Liver (tissue), 9 donors: Measurements from ENCODE around the gene ENOX2. TPM values are rescaled to one million over a fixed set of nuclear protein-coding genes. Genes with fewer than 3 reads are reported as not detected.

Experiments
- DNase-seq: peaks from one replicate; pipeline ENCODE4 v3.0.0-alpha.2; 2017; ENCODE audit warnings: low spot score
- H3K27ac ChIP-seq, 2 donors: one replicate each; pipeline ENCODE4 v1.7.0; 2013; ENCODE audit warnings: inconsistent platforms in 2 of 2, low read length in 2 of 2, control low read depth in 1 of 2, low read depth in 1 of 2, mild to moderate bottlenecking in 1 of 2
- H3K27me3 ChIP-seq, 4 donors: one replicate each; pipeline versions ENCODE4 v1.6.1 to v1.7.0; 2013; ENCODE audit warnings: low read length in 3 of 4, inconsistent platforms in 1 of 4, mild to moderate bottlenecking in 1 of 4, moderate library complexity in 1 of 4; ENCODE audit not compliant: control insufficient read depth in 4 of 4, insufficient read depth in 4 of 4
- H3K36me3 ChIP-seq, 4 donors: one replicate each; pipeline versions ENCODE4 v1.6.1 to v1.7.0; 2013; ENCODE audit warnings: low read length in 3 of 4, mild to moderate bottlenecking in 3 of 4, low read depth in 1 of 4, moderate library complexity in 1 of 4; ENCODE audit not compliant: control insufficient read depth in 4 of 4, insufficient read depth in 3 of 4
- H3K4me1 ChIP-seq, 4 donors: one replicate each; pipeline versions ENCODE4 v1.6.1 to v1.7.0; 2013; ENCODE audit warnings: low read length in 3 of 4, mild to moderate bottlenecking in 3 of 4, moderate library complexity in 1 of 4; ENCODE audit not compliant: control insufficient read depth in 4 of 4, insufficient read depth in 4 of 4
- H3K4me3 ChIP-seq, 3 donors: one replicate each; pipeline versions ENCODE4 v1.6.1 to v1.7.0; 2013; ENCODE audit warnings: low read length in 3 of 3, control low read depth in 1 of 3, low read depth in 1 of 3, mild to moderate bottlenecking in 1 of 3
- H3K9ac ChIP-seq, 2 donors: one replicate each; pipeline ENCODE4 v1.7.0; 2013; ENCODE audit warnings: low read length in 2 of 2, mild to moderate bottlenecking in 2 of 2, moderate library complexity in 2 of 2, control low read depth in 1 of 2, low read depth in 1 of 2
- H3K9me3 ChIP-seq, 4 donors: one replicate each; pipeline versions ENCODE4 v1.6.1 to v1.7.0; 2013; ENCODE audit warnings: low read length in 3 of 4; ENCODE audit not compliant: control insufficient read depth in 4 of 4
- EGR1 ChIP-seq, 2 donors: IDR thresholded peaks; 2 replicates each; pipeline ENCODE4 v1.6.1; 2016 to 2018; ENCODE audit warnings: antibody characterized with exemption in 2 of 2, low read depth in 2 of 2
- FOXA1 ChIP-seq: IDR thresholded peaks from 2 replicates; pipeline ENCODE4 v1.6.1; 2016; ENCODE audit warnings: antibody characterized with exemption
- FOXA2 ChIP-seq: IDR thresholded peaks from 2 replicates; pipeline ENCODE4 v1.6.1; 2016; ENCODE audit warnings: antibody characterized with exemption
- HNF4A ChIP-seq, 2 donors: conservative IDR thresholded peaks; 2 replicates each; pipeline ENCODE4 v1.6.1; 2016; ENCODE audit warnings: antibody characterized with exemption in 2 of 2, mild to moderate bottlenecking in 2 of 2
- HNF4G ChIP-seq: IDR thresholded peaks from 2 replicates; pipeline ENCODE4 v1.6.1; 2016; ENCODE audit warnings: antibody characterized with exemption
- JUND ChIP-seq, 2 donors: IDR thresholded peaks; 2 replicates each; pipeline ENCODE4 v1.6.1; 2016; ENCODE audit warnings: antibody characterized with exemption in 2 of 2
- MAX ChIP-seq: IDR thresholded peaks from 2 replicates; pipeline ENCODE4 v1.6.1; 2016; ENCODE audit warnings: antibody characterized with exemption
- NR2F2 ChIP-seq: IDR thresholded peaks from 2 replicates; pipeline ENCODE4 v1.6.1; 2016; ENCODE audit warnings: antibody characterized with exemption
- RXRA ChIP-seq, 2 donors: IDR thresholded peaks; 2 replicates each; pipeline ENCODE4 v1.6.1; 2017 to 2018; ENCODE audit warnings: antibody characterized with exemption in 2 of 2, mild to moderate bottlenecking in 1 of 2
- SP1 ChIP-seq: IDR thresholded peaks from 2 replicates; pipeline ENCODE4 v1.6.1; 2018; ENCODE audit warnings: antibody characterized with exemption, mild to moderate bottlenecking
- TAF1 ChIP-seq: conservative IDR thresholded peaks from 2 replicates; pipeline ENCODE4 v1.6.1; 2016; ENCODE audit warnings: antibody characterized with exemption, mild to moderate bottlenecking
- YY1 ChIP-seq: IDR thresholded peaks from 2 replicates; pipeline ENCODE4 v1.6.1; 2016; ENCODE audit warnings: antibody characterized with exemption, mild to moderate bottlenecking
- ZBTB33 ChIP-seq: IDR thresholded peaks from 2 replicates; pipeline ENCODE4 v1.6.1; 2016; ENCODE audit warnings: antibody characterized with exemption
- WGBS: extraction: QIAGEN DNeasy Blood & Tissue Kit; methylation state at CpG from one replicate; pipeline ENCODE4 v1.1.7; 2013; 5-methylcytosine and 5-hydroxymethylcytosine counted together
- polyA plus RNA-seq, 2 donors: library from polyadenylated mRNA; stranded (reverse) in 1 of 2; unstranded in 1 of 2; fragments of 200-250 nt in 1 of 2; fragments of >200 nt in 1 of 2; fragmentation: Nextera tagmentation in 1 of 2; extraction: Ambion mirVana in 1 of 2; gene quantifications; one replicate each; pipeline versions ENCODE4 v1.2.1 to v1.2.3, GENCODE V29; 2013 to 2015
- total RNA-seq, 2 donors: library from RNA; depleted of rRNA; stranded (reverse); fragments of >200 nt; gene quantifications; one replicate each; pipeline ENCODE4 v1.2.3, GENCODE V29; 2014
- TF ChIP-seq, protein P1 (sequence below): IDR thresholded peaks from 2 replicates; pipeline ENCODE4 v1.6.1; 2016; ENCODE audit warnings: antibody characterized with exemption, mild to moderate bottlenecking
- TF ChIP-seq, protein P2 (sequence below): fragments of 150-350 bp; IDR thresholded peaks from 2 replicates; pipeline ENCODE4 v1.5.1; 2017; ENCODE audit warnings: improper control_type of control experiment, low read depth, low read length; ENCODE audit not compliant: missing input control
- TF ChIP-seq, protein P3 (sequence below): IDR thresholded peaks from 2 replicates; pipeline ENCODE4 v1.6.1; 2016; ENCODE audit warnings: antibody characterized with exemption
- donor health status: healthy.
- donor health status: healthy.
- donor health status: healthy.
- donor health status: healthy.
- donor health status: healthy.

The ENOX2 gene
- total and polyA plus RNA-seq, 4 donors: 5.0 to 11.5 (median 6.5) TPM

DNA sequence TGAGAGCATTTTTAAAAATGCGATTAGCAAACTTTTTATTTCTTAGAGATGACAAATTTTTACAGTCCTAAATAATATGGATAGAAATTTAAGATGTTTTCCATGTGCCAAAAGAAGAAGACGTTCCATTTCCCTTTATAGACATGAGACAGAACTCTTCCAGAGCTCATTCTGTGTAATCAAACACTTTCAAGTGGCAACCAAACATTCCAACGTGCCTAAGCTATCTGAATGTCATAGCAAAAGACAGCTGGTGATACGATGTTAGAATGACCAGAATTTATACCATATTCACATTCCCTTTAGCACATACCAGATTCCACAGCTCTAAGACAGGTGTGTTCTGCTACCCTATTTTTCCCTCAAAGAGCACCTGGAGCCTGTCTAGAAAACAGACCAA lies 133.2 kb downstream of the ENOX2 start (continued):
- TF ChIP-seq, protein P1, sequence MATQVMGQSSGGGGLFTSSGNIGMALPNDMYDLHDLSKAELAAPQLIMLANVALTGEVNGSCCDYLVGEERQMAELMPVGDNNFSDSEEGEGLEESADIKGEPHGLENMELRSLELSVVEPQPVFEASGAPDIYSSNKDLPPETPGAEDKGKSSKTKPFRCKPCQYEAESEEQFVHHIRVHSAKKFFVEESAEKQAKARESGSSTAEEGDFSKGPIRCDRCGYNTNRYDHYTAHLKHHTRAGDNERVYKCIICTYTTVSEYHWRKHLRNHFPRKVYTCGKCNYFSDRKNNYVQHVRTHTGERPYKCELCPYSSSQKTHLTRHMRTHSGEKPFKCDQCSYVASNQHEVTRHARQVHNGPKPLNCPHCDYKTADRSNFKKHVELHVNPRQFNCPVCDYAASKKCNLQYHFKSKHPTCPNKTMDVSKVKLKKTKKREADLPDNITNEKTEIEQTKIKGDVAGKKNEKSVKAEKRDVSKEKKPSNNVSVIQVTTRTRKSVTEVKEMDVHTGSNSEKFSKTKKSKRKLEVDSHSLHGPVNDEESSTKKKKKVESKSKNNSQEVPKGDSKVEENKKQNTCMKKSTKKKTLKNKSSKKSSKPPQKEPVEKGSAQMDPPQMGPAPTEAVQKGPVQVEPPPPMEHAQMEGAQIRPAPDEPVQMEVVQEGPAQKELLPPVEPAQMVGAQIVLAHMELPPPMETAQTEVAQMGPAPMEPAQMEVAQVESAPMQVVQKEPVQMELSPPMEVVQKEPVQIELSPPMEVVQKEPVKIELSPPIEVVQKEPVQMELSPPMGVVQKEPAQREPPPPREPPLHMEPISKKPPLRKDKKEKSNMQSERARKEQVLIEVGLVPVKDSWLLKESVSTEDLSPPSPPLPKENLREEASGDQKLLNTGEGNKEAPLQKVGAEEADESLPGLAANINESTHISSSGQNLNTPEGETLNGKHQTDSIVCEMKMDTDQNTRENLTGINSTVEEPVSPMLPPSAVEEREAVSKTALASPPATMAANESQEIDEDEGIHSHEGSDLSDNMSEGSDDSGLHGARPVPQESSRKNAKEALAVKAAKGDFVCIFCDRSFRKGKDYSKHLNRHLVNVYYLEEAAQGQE: no peak
- TF ChIP-seq JUND (IDR thresholded peaks at IDR 0.05): no peak
- TF ChIP-seq ZBTB33: no peak

DNA sequence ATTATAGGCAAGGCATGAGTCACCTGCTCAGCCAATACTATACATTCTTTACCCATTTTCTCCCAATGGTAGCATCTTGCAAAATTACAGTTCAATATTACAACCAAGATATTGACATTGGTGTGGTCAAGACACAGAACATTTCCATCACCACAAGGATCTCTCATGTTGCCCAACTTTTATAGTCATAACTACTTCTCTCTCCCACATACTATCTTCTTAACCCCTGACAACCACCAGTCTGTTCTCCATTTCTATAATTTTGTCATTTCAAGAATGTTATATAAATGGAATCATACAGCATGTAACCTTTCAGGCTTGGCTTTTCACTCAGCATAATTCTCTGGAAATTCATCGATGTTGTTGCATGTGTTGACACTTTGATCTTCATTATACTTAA lies 144.9 kb downstream of the ENOX2 start:
- H3K9me3 ChIP-seq: no peaks in the 10 kb centered on the region
- no peak for DNase-seq
- H3K27ac ChIP-seq: no peak overlapping the region
- no peak overlapping the region for H3K9ac ChIP-seq
- no peak for TF ChIP-seq RXRA (IDR thresholded peaks at IDR 0.05)
- TF ChIP-seq FOXA2: no peak
- TF ChIP-seq FOXA1: no peak
- TF ChIP-seq TAF1: no peak
- TF ChIP-seq HNF4G: no peak
- no peak for TF ChIP-seq JUND (IDR thresholded peaks at IDR 0.05)
- TF ChIP-seq EGR1 (IDR thresholded peaks at IDR 0.05; ENCODE audit: low read depth in 2 of 2): no peak
- TF ChIP-seq YY1: no peak
- TF ChIP-seq, protein P1: no peak
- TF ChIP-seq MAX: no peak
- TF ChIP-seq ZBTB33: no peak
- no peak for TF ChIP-seq HNF4A (conservative IDR thresholded peaks at IDR 0.05)
- TF ChIP-seq, protein P2, sequence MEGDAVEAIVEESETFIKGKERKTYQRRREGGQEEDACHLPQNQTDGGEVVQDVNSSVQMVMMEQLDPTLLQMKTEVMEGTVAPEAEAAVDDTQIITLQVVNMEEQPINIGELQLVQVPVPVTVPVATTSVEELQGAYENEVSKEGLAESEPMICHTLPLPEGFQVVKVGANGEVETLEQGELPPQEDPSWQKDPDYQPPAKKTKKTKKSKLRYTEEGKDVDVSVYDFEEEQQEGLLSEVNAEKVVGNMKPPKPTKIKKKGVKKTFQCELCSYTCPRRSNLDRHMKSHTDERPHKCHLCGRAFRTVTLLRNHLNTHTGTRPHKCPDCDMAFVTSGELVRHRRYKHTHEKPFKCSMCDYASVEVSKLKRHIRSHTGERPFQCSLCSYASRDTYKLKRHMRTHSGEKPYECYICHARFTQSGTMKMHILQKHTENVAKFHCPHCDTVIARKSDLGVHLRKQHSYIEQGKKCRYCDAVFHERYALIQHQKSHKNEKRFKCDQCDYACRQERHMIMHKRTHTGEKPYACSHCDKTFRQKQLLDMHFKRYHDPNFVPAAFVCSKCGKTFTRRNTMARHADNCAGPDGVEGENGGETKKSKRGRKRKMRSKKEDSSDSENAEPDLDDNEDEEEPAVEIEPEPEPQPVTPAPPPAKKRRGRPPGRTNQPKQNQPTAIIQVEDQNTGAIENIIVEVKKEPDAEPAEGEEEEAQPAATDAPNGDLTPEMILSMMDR: no peak
- TF ChIP-seq, protein P3, sequence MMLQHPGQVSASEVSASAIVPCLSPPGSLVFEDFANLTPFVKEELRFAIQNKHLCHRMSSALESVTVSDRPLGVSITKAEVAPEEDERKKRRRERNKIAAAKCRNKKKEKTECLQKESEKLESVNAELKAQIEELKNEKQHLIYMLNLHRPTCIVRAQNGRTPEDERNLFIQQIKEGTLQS: no peak
- TF ChIP-seq NR2F2: no peak
- no peak for TF ChIP-seq SP1
- 98% methylated on average over 1 of the region's 1 CpG for WGBS
- H3K4me1 ChIP-seq: no peaks in the 10 kb centered on the region
- H3K27me3 ChIP-seq: no peaks in the 10 kb centered on the region
- no peaks in the 10 kb centered on the region for H3K36me3 ChIP-seq
- no peak overlapping the region for H3K4me3 ChIP-seq
